GM13976 (cell line): ENCODE results near the gene NAA20.

Experiments used
- DNase-seq: peaks from one replicate; pipeline ENCODE4 v3.0.0; 2012; ENCODE audit warnings: low spot score
- in situ Hi-C: fragments of 300-500 bp; cut with MboI; formaldehyde crosslinking; loops from one replicate; pipeline ENCODE4 v1.12.0; 2022; ENCODE audit warnings: low sequenced_read_pairs, mixed read lengths, inconsistent platforms; ENCODE audit not compliant: unreplicated experiment
- TF ChIP-seq, protein P1 (sequence below): IDR thresholded peaks from 2 replicates; pipeline ENCODE4 v1.5.1; 2012; ENCODE audit warnings: borderline replicate concordance, mild to moderate bottlenecking; ENCODE audit not compliant: insufficient read depth; ENCODE audit errors: extremely low read depth, missing control alignments, control extremely low read depth

NAA20 gene

DNA sequence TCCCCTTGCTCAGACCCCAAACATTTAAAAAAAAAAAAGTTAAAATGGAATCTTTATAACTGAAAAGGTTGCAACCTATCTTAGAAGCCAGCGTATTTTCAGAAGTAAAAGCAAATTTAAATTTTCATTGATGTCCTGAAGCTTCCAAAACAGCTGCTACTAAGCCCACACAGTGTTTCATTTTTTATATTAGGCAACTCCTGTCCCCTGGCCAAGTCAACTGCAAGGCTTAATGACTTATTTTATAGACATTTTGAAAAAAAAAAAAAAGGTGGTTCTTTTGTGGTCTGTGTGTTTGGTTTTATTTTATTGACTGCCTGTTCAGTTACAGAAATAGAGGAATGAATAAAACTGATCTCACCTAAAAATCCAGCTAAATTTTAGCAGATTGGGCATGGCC, 48.2 kb downstream of the NAA20 start:
- TF ChIP-seq, protein P1, sequence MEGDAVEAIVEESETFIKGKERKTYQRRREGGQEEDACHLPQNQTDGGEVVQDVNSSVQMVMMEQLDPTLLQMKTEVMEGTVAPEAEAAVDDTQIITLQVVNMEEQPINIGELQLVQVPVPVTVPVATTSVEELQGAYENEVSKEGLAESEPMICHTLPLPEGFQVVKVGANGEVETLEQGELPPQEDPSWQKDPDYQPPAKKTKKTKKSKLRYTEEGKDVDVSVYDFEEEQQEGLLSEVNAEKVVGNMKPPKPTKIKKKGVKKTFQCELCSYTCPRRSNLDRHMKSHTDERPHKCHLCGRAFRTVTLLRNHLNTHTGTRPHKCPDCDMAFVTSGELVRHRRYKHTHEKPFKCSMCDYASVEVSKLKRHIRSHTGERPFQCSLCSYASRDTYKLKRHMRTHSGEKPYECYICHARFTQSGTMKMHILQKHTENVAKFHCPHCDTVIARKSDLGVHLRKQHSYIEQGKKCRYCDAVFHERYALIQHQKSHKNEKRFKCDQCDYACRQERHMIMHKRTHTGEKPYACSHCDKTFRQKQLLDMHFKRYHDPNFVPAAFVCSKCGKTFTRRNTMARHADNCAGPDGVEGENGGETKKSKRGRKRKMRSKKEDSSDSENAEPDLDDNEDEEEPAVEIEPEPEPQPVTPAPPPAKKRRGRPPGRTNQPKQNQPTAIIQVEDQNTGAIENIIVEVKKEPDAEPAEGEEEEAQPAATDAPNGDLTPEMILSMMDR: no peak
- in situ Hi-C loops: no loop called here
- DNase-seq: no peak

DNA sequence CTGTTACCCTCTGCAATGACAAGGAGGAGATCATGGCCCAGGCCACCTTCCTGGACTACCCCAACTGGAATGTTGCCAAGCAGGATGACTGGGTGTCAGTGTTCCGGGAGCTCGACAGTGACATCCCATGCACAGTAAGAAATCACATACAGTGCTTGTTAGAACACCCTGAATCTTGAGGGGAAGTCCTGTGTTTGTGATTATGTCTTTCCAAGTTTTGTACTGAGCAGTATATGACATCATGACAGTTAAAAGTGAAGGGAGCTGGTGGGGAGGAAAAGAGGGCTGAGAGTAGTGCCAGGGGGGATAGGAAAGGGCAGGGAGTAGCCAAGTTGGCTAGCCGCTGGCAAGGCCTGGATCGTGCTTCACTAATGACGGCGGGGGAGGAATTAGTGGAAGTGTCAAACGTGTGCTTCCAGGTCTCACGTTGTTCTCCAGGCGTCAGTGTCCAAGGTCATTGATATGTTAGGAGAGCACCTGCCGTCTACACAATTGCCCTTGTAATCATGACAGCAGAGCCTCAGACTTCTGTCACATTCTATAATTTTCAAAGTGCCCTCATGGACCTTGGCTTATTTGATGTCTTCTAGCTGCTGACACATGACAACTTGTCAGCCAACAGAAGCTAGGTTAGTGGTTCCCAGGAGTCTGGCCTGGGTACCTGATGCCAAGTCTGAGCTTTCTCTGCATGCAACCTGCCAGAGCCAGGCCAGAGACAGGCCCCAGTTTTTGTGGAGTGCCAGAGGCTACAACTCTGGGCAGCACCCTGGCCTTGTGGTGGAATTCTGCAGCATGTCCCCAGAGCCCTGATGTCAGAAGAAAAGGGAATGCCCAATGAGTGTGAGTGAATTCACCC, 53.9 kb downstream of the NAA20 start:
- no peak for DNase-seq
- in situ Hi-C loops: no loop called here
- TF ChIP-seq, protein P1: no peak

DNA sequence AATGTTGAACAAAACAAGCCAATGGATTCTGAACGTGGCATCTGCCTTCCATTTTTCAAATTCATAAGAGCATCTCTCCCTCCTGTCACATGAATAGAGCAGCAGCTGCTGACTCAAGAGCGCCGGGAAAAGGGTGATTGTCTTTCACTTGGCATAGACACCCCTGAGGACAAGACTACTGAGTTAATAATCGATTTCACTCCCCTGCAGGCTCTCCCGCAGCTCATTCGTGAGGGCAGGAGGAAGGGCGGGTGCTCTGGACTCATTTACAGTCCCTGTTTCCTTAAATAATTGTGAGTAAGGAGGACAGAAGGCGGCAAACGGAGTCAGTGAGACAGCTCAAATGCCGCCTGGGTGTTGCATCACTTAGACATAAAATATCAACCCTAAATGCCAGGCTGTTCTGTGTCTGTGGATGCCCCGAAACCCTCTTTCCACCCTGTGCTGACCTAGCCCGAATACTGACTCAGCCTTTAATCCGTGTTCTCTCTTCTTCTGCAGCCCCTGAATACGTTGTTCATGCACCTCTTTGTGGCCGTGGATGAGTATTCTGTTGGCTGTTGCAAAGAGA, 56.7 kb downstream of the NAA20 start:
- TF ChIP-seq, protein P1: no peak
- in situ Hi-C loops: no loop called here
- DNase-seq: no peak

DNA sequence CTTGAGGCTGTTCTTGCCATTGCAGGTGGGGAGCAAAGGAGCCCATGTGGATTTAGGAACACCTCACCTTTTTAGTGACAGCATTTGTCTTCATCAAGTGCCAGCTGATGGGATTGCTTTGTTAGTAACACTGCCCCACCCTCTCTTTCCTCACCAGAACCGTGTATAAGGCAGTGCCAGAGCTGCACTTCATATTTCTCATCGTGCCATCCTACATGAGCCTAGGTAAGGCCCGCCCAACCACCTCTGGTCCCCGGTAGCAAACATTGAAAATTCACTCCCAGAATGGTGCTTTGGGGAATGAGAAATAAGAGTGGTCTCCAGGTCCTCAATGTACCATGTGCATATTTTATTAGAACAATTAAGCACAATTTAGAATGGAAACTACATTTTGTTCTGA, 57.9 kb downstream of the NAA20 start:
- no peak for DNase-seq
- in situ Hi-C loops: loop anchor here (25.0 kb wide), 3 partner anchors 162 to 737 kb away; no protein-coding TSS in a partner anchor
- TF ChIP-seq, protein P1: no peak

DNA sequence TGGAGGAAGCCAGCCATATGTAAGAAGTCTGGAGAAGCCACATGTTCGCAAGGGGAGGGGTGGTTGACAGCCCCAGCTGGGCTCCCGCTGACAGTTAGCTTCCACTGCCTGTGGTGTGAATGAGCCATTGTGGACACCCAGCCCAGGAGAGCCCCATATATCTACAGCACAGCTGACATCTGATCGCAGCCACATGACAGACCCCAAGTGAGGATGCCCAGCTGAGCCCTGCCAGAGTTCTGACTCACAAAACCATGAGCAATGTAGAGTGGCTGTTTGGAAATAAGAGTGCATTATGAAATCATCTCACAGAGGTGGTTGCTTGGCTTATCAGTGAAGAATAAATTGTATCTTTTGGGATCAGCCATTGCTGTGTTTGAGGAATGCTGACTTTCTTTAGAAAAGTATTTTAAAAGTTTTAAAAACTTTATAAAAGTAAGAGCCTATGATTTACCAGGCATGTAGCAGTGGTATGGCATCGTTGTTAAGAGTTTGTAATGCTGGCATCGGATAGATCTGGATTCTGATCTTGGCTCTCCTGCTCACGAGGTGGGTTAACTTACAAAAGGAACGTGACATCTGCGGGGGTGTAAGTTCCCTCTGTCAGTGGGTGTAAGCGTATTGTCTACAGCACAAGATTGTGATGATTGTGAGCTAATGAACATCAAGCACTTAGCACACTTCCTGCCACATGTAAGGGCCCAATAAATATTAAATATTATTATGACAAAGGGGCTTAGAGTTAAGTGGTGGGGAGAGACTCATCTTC, 59.3 kb downstream of the NAA20 start:
- in situ Hi-C loops: loop anchor here (25.0 kb wide), 3 partner anchors 161 to 736 kb away; no protein-coding TSS in a partner anchor
- TF ChIP-seq, protein P1: no peak
- DNase-seq: no peak

DNA sequence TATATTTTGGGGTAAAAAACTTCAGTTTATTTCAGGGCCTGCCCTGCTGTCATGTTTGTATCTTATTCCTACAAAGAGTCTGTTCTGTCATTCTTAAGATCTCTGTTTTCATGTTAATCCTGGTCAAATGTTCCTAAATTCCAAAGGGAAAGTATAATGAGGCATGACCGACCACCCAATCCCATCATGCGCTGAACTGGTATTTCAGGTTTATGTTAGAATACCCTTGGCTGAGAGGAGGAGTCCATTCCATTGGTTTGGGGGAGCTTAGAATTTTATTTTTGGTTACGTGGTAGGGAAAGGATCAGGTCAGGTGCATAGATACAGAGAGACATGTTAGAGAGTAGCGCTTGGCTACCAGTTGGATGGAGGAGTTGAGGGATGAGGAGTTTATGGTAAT, 60.9 kb downstream of the NAA20 start:
- TF ChIP-seq, protein P1: no peak
- in situ Hi-C loops: loop anchor here (25.0 kb wide), 3 partner anchors 159 to 734 kb away; no protein-coding TSS in a partner anchor
- no peak for DNase-seq
